AG08395 (cell line): ENCODE results near the gene VPS13C.
"Not testable (repeated sequence)": the region's sequence is repeated elsewhere in the genome, so short reads cannot be mapped to it uniquely, and the experiment has no call there.

Source experiments
- DNase-seq: peaks from one replicate; pipeline ENCODE4 v3.0.0; 2012; ENCODE audit warnings: mixed read lengths, low spot score

VPS13C gene

GRCh38 chr15:62047282-62047827 lies 12.9 kb downstream of the VPS13C start:
- DNase-seq: no peak

GRCh38 chr15:62046078-62046743 lies 14.0 kb downstream of the VPS13C start:
- no peak for DNase-seq

DNA sequence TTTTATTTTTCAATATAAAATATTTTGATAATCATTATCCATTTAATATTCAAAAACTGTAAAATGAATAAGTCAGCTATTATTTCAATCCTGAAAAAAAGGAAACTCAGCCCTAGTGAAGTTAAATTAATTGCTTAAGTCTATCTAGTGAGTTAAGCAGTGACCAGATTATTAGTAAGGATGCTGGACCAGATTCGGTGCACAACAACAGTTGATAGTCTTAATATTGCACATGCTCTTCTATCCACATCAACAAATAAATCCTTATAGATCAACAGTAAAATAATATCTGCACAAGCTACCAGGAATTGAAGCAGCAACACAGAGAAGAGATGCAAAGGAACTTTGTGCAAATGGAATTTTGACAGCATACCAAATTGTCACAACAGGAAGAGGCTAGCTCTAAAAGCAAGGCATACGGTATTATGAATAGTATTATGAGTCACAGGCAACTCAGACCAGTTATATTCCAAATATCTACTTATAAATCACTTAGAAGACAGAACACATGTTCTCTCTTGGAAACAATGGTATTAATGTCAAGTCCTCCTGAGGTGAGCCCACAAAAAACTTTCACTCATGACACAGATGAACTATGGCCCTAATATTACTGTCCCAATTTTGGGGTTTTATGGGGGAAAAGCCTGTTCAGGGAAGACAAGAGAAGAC lies 24.9 kb downstream of the VPS13C start:
- peak; percentile 59 for DNase-seq

DNA sequence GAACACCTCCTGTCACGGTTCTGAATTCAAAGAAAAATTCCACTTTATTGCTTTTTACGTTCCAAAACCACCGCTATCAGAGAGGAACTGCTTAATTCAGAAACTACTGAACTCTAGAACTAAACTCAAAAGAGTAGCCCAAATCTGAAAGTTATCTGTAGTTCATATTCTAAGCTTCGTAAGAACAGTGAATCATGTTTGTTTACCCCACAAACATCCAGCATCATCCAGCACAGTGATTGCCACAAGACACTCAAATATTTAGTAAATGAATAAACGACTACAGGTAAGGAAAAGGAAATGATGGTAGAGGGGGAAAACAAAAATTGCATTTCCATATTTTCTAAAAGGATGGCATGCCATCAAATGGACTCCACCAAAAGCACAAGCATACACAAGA lies 32.3 kb downstream of the VPS13C start:
- no peak for DNase-seq

- no peak for DNase-seq
Observed at GRCh38 chr15:62027263-62027565, 33.0 kb downstream of the VPS13C start.

- DNase-seq: no peak
Observed at GRCh38 chr15:62026487-62027262, 33.6 kb downstream of the VPS13C start.

DNA sequence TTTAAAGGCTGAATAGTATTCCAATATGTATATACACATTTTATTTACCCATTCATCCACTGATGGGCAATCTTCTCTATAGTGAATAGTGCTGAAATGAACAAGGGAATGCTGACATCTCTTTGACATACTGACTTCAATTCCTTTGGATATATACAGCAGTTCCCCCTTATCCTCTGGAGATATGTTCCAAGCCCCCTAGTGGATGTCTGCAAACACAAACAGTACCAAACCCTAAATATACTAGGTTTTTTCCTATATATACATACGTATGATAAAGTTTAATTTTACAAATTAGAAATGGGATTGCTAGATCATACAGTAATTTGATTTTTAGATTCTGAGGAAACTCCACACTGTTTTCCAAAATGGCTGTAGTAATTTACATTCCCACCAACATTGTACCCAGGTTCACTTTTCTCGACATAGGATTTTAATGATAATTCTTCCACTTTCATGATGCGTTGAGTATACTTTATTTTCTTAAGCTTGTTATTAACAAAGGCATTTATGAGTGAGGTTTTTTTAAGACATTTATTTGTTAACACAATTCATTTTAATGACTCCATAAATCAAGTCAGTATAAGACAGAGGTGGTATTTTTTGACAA lies 38.2 kb downstream of the VPS13C start:
- no peak for DNase-seq

DNA sequence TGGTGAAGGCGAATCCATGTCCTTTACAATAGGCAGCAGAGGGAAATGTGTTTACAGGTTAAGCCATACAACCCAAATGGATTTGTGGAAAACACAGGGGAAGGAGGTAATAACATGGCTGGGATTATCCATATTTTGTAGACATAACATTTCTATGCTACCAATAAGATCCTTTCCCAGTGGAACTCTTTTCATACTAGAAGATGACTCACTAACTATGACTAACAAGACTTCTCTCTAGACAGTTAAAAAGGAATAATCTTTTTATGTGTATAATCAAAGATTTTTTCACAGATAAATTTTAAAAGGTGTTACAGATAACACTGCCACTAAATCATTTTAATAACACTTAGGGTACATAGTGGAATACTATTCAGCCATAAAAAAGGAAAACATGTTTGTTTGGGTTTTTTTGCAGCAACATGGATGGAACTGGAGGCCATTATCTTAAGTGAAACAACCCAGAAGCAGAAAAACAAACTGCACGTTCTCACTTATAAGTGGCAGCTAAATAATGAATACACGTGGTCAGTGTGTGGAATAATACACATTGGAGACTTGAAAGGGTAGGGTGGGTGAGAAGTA lies 39.6 kb downstream of the VPS13C start:
- DNase-seq: peak; percentile 27

DNA sequence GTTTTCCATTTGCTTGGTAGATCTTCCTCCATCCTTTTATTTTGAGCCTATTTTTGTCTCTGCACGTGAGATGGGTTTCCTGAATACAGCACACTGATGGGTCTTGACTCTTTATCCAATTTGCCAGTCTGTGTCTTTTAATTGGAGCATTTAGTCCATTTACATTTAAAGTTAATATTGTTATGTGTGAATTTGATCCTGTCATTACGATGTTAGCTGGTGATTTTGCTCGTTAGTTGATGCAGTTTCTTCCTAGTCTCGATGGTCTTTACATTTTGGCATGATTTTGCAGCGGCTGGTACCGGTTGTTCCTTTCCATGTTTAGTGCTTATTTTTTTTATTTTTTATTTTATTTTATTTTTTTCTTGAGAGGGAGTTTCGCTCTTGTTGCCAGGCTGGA lies 54.9 kb downstream of the VPS13C start:
- DNase-seq: not testable (repeated sequence)

- DNase-seq: no peak
Observed at GRCh38 chr15:61997786-61998185, 62.5 kb downstream of the VPS13C start.

- no peak for DNase-seq
Observed at GRCh38 chr15:61996056-61996635, 64.1 kb downstream of the VPS13C start.

- DNase-seq: peak; percentile 42
Observed at GRCh38 chr15:61994216-61994615, 66.0 kb downstream of the VPS13C start.

- no peak for DNase-seq
Observed at GRCh38 chr15:61992518-61992917, 67.7 kb downstream of the VPS13C start.

DNA sequence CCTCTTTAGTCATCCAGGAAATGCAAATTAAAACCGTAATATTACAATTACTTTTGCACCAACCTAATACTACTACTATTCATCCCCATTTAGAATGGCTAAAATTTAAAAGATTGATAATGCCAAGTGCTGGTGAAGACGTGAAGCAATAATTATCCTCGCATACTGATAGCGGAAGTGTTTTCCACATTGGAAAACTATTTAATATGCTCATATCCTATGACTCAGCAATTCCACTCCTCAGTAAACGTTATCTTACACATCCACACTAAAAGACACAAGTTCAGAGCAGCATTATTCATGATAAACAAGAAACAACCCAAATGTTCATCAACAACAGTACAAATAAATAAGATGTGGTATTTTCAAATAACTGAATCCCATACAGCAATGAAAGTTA lies 70.6 kb downstream of the VPS13C start:
- DNase-seq: no peak

DNA sequence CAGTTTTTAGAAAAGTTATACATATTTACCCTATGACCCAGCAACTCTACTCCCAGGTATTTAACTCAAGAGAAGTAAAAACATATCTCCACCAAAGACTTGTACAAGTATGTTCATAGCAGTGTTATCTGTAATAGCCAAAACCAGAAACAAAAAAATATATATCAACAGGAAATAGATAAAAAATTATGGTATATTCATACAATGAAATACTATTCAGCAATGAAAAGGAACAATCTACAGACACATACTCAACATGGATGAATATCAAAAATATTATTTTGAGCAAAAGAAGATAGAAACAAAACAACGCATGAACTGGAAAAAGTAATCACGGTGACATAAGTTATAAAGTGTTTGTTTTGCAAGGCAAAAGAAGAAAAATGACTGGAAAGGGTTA lies 72.4 kb downstream of the VPS13C start:
- no peak for DNase-seq

- no peak for DNase-seq
Observed at GRCh38 chr15:61983081-61983480, 77.2 kb downstream of the VPS13C start.

- no peak for DNase-seq
Observed at GRCh38 chr15:61978225-61978624, 82.0 kb downstream of the VPS13C start.

GRCh38 chr15:61974759-61975158 lies 85.5 kb downstream of the VPS13C start:
- DNase-seq: no peak

- DNase-seq: no peak
Observed at GRCh38 chr15:61974118-61974517, 86.1 kb downstream of the VPS13C start.

DNA sequence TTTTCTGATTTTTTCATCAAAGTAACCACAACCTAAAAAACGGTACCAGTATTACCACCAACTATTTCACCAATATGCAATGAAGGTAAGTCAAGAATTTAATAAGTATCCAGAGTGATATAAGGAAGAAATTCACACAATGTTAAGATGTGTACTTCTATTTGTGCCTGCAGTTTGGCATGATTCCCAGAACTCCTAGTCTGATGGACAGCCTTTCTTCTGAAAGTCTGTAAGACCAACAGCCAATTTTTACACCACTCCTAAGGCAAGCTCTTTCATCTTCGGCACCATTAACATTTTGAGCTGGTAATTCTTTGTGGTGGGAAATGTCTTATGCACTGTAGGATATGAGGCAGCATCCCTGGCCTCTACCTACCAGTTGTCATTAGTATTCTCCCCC lies 108.3 kb downstream of the VPS13C start:
- DNase-seq: no peak

- DNase-seq: peak; percentile 4
Observed at GRCh38 chr15:61946778-61947177, 113.5 kb downstream of the VPS13C start.

DNA sequence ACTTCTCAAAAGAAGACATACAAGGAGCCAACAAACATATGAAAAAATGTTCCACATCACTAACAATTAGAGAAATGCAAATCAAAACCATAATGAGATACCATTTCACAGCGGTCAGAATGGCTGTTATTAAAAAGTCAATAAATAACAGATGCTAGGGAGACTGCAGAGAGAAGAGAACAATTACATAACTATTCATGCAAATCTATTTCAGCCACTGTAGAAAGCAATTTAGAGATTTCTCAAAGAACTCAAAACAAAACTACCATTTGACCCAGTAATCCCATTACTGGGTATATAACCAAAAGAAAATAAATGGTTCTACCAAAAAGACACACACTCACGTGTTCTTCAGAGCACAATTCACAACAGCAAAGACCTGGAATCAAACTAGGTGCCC lies 116.3 kb downstream of the VPS13C start:
- no peak for DNase-seq
